ENCODE results near the gene ZNF330.

DNA sequence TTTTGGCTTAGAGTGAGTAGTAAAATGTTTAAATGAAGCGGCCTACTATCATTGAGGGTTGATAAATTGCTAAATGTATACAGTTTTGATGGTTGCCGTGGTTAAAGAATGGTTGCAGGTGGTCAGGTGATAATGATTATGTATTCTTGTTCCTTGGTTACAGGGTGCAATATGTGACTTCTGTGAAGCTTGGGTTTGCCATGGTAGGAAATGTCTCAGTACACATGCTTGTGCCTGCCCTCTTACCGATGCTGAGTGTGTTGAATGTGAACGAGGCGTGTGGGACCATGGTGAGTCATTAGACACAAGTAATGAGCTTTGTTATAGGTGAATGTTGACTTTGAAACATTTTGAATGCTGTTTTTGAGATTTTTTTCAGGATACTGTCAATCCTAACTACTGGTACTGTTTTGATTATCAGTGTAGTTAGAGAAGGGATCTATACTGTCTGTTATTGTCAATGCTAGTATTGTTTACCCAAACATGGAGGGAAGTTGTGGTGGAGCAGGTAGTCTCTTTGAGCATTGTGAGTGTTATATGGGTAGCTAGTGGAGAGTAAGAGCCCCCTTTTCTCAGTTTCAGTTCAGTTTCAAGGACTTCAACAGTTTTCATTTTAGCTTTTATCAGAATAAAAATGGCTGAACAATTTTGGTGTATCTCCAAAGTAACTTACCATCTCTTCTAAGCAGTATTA lies 8.9 kb downstream of the ZNF330 start:
- TF ChIP-seq EZH2 (IDR thresholded peaks at IDR 0.05; ENCODE audit: borderline replicate concordance, low read length): no peak
- TF ChIP-seq, protein P1, sequence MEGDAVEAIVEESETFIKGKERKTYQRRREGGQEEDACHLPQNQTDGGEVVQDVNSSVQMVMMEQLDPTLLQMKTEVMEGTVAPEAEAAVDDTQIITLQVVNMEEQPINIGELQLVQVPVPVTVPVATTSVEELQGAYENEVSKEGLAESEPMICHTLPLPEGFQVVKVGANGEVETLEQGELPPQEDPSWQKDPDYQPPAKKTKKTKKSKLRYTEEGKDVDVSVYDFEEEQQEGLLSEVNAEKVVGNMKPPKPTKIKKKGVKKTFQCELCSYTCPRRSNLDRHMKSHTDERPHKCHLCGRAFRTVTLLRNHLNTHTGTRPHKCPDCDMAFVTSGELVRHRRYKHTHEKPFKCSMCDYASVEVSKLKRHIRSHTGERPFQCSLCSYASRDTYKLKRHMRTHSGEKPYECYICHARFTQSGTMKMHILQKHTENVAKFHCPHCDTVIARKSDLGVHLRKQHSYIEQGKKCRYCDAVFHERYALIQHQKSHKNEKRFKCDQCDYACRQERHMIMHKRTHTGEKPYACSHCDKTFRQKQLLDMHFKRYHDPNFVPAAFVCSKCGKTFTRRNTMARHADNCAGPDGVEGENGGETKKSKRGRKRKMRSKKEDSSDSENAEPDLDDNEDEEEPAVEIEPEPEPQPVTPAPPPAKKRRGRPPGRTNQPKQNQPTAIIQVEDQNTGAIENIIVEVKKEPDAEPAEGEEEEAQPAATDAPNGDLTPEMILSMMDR (IDR thresholded peaks at IDR 0.05; ENCODE audit: low read length): no peak

All from OCI-LY1 (cell line).